B cell (primary cell): ENCODE results near the gene BBX. TPM values are rescaled to one million over a fixed set of nuclear protein-coding genes. Genes with fewer than 3 reads are reported as not detected.

Source experiments
- ATAC-seq: fragments of 200-7000 bp; cut with Tn5 transposase; one replicate; pipeline ENCODE4 v1.10.0; 2021; ENCODE audit warnings: low read depth, mild to moderate bottlenecking, moderate number of reproducible peaks, moderate library complexity
- CTCF ChIA-PET: fragments of 350-600 bp; sonication (Branson Sonifier 250); formaldehyde crosslinking; loops from one replicate; lab custom pipeline; 2021; ENCODE audit warnings: antibody characterized with exemption, inconsistent platforms; lab: Charles Lee
- POLR2A ChIA-PET: fragments of 350-600 bp; sonication (Branson Sonifier 250); formaldehyde crosslinking; loops from one replicate; lab custom pipeline; 2021; ENCODE audit warnings: antibody characterized with exemption; lab: Charles Lee
- DNase-seq: peaks from one replicate; pipeline ENCODE4 v3.0.0; 2013
- H2AFZ ChIP-seq: 2 replicates; pipeline ENCODE4 v1.6.1; 2012; ENCODE audit warnings: mild to moderate bottlenecking, low read depth, low read length; ENCODE audit not compliant: insufficient read depth, poor library complexity, severe bottlenecking
- H3K27ac ChIP-seq, 2 donors: 1 replicate in 1 of 2; 2 replicates in 1 of 2; pipeline ENCODE4 v1.5.1; 2012 to 2013; ENCODE audit warnings: low read length in 2 of 2, mild to moderate bottlenecking in 2 of 2, moderate library complexity in 1 of 2
- H3K27me3 ChIP-seq, 4 experiments: fragments of 200-600 bp in 1 of 4; sonication (generic) in 1 of 4; replicated peaks in 1 of 4; 1 replicate in 2 of 4; 2 replicates in 2 of 4; pipeline versions ENCODE4 v1.6.1 to v1.7.0; 2013 to 2016; ENCODE audit warnings: low read length in 3 of 4, mild to moderate bottlenecking in 2 of 4, mixed read lengths in 1 of 4, moderate library complexity in 1 of 4; ENCODE audit not compliant: insufficient read depth in 4 of 4, control insufficient read depth in 3 of 4; ENCODE audit errors: control extremely low read depth in 1 of 4
- H3K36me3 ChIP-seq, 2 experiments: replicated peaks in 1 of 2; 1 replicate in 1 of 2; 2 replicates in 1 of 2; pipeline versions ENCODE4 v1.6.1 to v1.7.1; 2013; ENCODE audit warnings: low read length in 1 of 2; ENCODE audit not compliant: insufficient read depth in 2 of 2, control insufficient read depth in 1 of 2; ENCODE audit errors: control extremely low read depth in 1 of 2, extremely low read depth in 1 of 2
- H3K4me1 ChIP-seq, 2 donors: fragments of 200-600 bp in 1 of 2; sonication (generic) in 1 of 2; 1 replicate in 1 of 2; 2 replicates in 1 of 2; pipeline versions ENCODE4 v1.5.1 to v1.6.1; 2013 to 2017; ENCODE audit warnings: low read length in 2 of 2; ENCODE audit not compliant: control insufficient read depth in 2 of 2, insufficient read depth in 2 of 2
- H3K4me2 ChIP-seq: replicated peaks from 2 replicates; pipeline ENCODE3; 2012; ENCODE audit warnings: mild to moderate bottlenecking, low read depth, low read length; ENCODE audit not compliant: poor library complexity, severe bottlenecking
- H3K4me3 ChIP-seq, 5 experiments: fragments of 200-600 bp in 1 of 5; sonication (generic) in 1 of 5; 1 replicate in 3 of 5; 2 replicates in 2 of 5; pipeline versions ENCODE4 v1.5.1 to v1.7.0; 2011 to 2016; ENCODE audit warnings: low read length in 4 of 5, mild to moderate bottlenecking in 4 of 5, low read depth in 2 of 5, control low read depth in 1 of 5, moderate library complexity in 1 of 5; ENCODE audit not compliant: insufficient read depth in 1 of 5; ENCODE audit errors: control extremely low read depth in 1 of 5, extremely low read depth in 1 of 5
- H3K79me2 ChIP-seq: fragments of 200-600 bp; sonication (generic); one replicate; pipeline ENCODE4 v1.6.0; 2016; ENCODE audit warnings: low read length; ENCODE audit not compliant: control insufficient read depth, insufficient read depth
- H3K9ac ChIP-seq: fragments of 200-600 bp; sonication (generic); 2 replicates; pipeline ENCODE4 v1.6.1; 2017; ENCODE audit warnings: mild to moderate bottlenecking, low read length, moderate library complexity
- H3K9me3 ChIP-seq, 3 donors: one replicate each; pipeline versions ENCODE4 v1.6.1 to v1.7.1; 2013; ENCODE audit warnings: low read length in 2 of 3; ENCODE audit not compliant: control insufficient read depth in 2 of 3, insufficient read depth in 1 of 3; ENCODE audit errors: control extremely low read depth in 1 of 3
- H4K20me1 ChIP-seq: 2 replicates; pipeline ENCODE4 v1.6.0; 2012; ENCODE audit warnings: mild to moderate bottlenecking, low read length; ENCODE audit not compliant: insufficient read depth, control insufficient read depth, poor library complexity, severe bottlenecking
- H3K27ac Mint-ChIP-seq: one replicate; pipeline ENCODE4 v1.8.0; 2021; ENCODE audit warnings: mixed read lengths
- H3K27me3 Mint-ChIP-seq: one replicate; pipeline ENCODE4 v1.8.0; 2021; ENCODE audit warnings: mixed read lengths
- H3K4me1 Mint-ChIP-seq: one replicate; pipeline ENCODE4 v1.8.0; 2021; ENCODE audit warnings: mixed read lengths
- H3K4me3 Mint-ChIP-seq: one replicate; pipeline ENCODE4 v1.8.0; 2021; ENCODE audit warnings: mixed read lengths
- H3K9me3 Mint-ChIP-seq: one replicate; pipeline ENCODE4 v1.8.0; 2022; ENCODE audit warnings: mixed read lengths; ENCODE audit not compliant: insufficient read depth
- CTCF ChIP-seq: fragments of 200-600 bp; IDR thresholded peaks from one replicate; pipeline ENCODE4 v1.8.0; 2022; ENCODE audit warnings: antibody characterized with exemption, mild to moderate bottlenecking
- EZH2 ChIP-seq: IDR thresholded peaks from 2 replicates; pipeline ENCODE4 v1.6.1; 2012; ENCODE audit warnings: borderline replicate concordance, low read depth, mild to moderate bottlenecking, moderate library complexity, low read length; ENCODE audit not compliant: insufficient read depth, poor library complexity, severe bottlenecking
- WGBS: methylation state at CpG from one replicate; pipeline ENCODE4 v1.1.5; 2013; ENCODE audit warnings: missing lambda C conversion rate; ENCODE audit not compliant: insufficient coverage; 5-methylcytosine and 5-hydroxymethylcytosine counted together
- intact Hi-C: fragments of 100-400 bp; cut with micrococcal nuclease; formaldehyde crosslinking; loops from one replicate; pipeline ENCODE4 v1.10.0; 2022
- polyA plus RNA-seq: library from polyadenylated mRNA; depleted of rRNA; stranded (reverse); fragments of >200 nt; gene quantifications from 2 replicates; pipeline ENCODE4 v1.2.3, GENCODE V29; 2012
- total RNA-seq, 2 donors: library from RNA; stranded (reverse); fragments of 120-200 nt in 1 of 2; gene quantifications; 1 replicate in 1 of 2; 2 replicates in 1 of 2; pipeline versions ENCODE4 v1.2.3 to v1.2.4, GENCODE V29; 2013 to 2022

The BBX gene
- total and polyA plus RNA-seq, 2 donors (not counting 1 experiment from before 2014, with no cell fraction given), result 27.8 to 133 TPM

GRCh38 chr3:107680698-107681097 is 157.9 kb downstream of the BBX start:
- no peak overlapping the region for H2AFZ ChIP-seq
- no peaks in the 10 kb centered on the region for H3K27me3 ChIP-seq
- no peak overlapping the region for H3K27ac ChIP-seq
- H3K4me1 Mint-ChIP-seq, result peaks cover 49% of the 10 kb centered on the region
- no peak overlapping the region for H3K27ac Mint-ChIP-seq
- no peak overlapping the region for H3K4me3 Mint-ChIP-seq
- H3K27me3 Mint-ChIP-seq, result no peaks in the 10 kb centered on the region
- H3K9ac ChIP-seq, result no peak overlapping the region
- peaks cover 80% of the 10 kb centered on the region for H3K79me2 ChIP-seq
- CTCF ChIA-PET, result interaction anchor here (0.9 to 2.9 kb wide), 3 partner anchors 9 to 156 kb away, joined by 3 to 14 read pairs (median 5); no protein-coding TSS in a partner anchor
- H3K9me3 ChIP-seq, result no peaks in the 10 kb centered on the region
- peaks cover 20 to 28% of the 10 kb centered on the region in 2 donors for H3K4me1 ChIP-seq
- H3K36me3 ChIP-seq, result no peaks in the 10 kb centered on the region
- intact Hi-C loops, result loop anchor here (10.0 kb wide), 1 partner anchor 874 kb away; no protein-coding TSS in a partner anchor
- ATAC-seq, result no peak
- no peak overlapping the region for H3K4me2 ChIP-seq
- no peak for DNase-seq
- POLR2A ChIA-PET, result no interaction called here
- no peak overlapping the region for H3K4me3 ChIP-seq
- H4K20me1 ChIP-seq, result peaks cover 30% of the 10 kb centered on the region
- WGBS, result 76% methylated on average over 2 of the region's 2 CpGs
- no peak for TF ChIP-seq CTCF
- no peaks in the 10 kb centered on the region for H3K9me3 Mint-ChIP-seq

GRCh38 chr3:107681396-107681795 is 158.6 kb downstream of the BBX start:
- Histone ChIP-seq H3K27ac (no peak overlapping the region), H3K9ac (no peak overlapping the region), H4K20me1 (peaks cover 30% of the 10 kb centered on the region), H3K4me3 (no peak overlapping the region), H3K79me2 (peaks cover 83% of the 10 kb centered on the region), H3K36me3 (no peaks in the 10 kb centered on the region), H2AFZ (no peak overlapping the region), H3K4me1 (peaks cover 15 to 21% of the 10 kb centered on the region in 2 donors), H3K9me3 (no peaks in the 10 kb centered on the region), H3K27me3 (no peaks in the 10 kb centered on the region), H3K4me2 (no peak overlapping the region)
- no peaks in the 10 kb centered on the region for H3K27me3 Mint-ChIP-seq
- CTCF ChIA-PET, result interaction anchor here (0.5 to 2.9 kb wide), 5 partner anchors 9 to 796 kb away, joined by 3 to 14 read pairs (median 3); no protein-coding TSS in a partner anchor
- WGBS, result no CpG with 5 or more reads among the region's 3 CpGs
- POLR2A ChIA-PET, result no interaction called here
- intact Hi-C loops, result loop anchor here (10.0 kb wide), 1 partner anchor 873 kb away; no protein-coding TSS in a partner anchor
- H3K27ac Mint-ChIP-seq, result no peak overlapping the region
- ATAC-seq (no peak), DNase-seq (no peak)
- no peaks in the 10 kb centered on the region for H3K9me3 Mint-ChIP-seq
- no peak overlapping the region for H3K4me3 Mint-ChIP-seq
- TF ChIP-seq CTCF (no peak), EZH2 (no peak)
- peaks cover 45% of the 10 kb centered on the region for H3K4me1 Mint-ChIP-seq
